K562 (cell line): ENCODE data around the gene GIMAP1. TPM values are rescaled to one million over a fixed set of nuclear protein-coding genes. Genes with fewer than 3 reads are reported as not detected.

ENCODE experiments used
- CGGBP1 ChIP-seq: fragments of 250-450 bp; sonication (Bioruptor Pico); IDR thresholded peaks from 2 replicates; pipeline ENCODE4 v1.9.0; 2021; ENCODE audit warnings: mild to moderate bottlenecking
- CREB3 ChIP-seq: fragments of 450-650 bp; conservative IDR thresholded peaks from 2 replicates; pipeline ENCODE4 v1.6.1; 2016; ENCODE audit warnings: missing genetic modification characterization, low read depth, mild to moderate bottlenecking, missing compliant biosample characterization, moderate library complexity
- HNRNPL ChIP-seq: fragments of 200-400 bp; formaldehyde crosslinking; IDR thresholded peaks from 2 replicates; pipeline ENCODE4 v1.6.1; 2017; ENCODE audit warnings: low read depth, mild to moderate bottlenecking, low read length
- KDM2B ChIP-seq: fragments of 250-450 bp; sonication (Bioruptor Pico); IDR thresholded peaks from 2 replicates; pipeline ENCODE4 v1.8.0; 2021; ENCODE audit warnings: mild to moderate bottlenecking, moderate library complexity
- MXI1 ChIP-seq: IDR thresholded peaks from 2 replicates; pipeline ENCODE4 v1.6.1; 2011; ENCODE audit warnings: low read depth, mild to moderate bottlenecking, improper control_type of control experiment, low read length
- MYC ChIP-seq, 2 experiments: fragments of 250-450 bp in 1 of 2; sonication (Bioruptor Pico) in 1 of 2; IDR thresholded peaks; 2 replicates each; pipeline versions ENCODE4 v1.5.1 to v1.6.1; 2012 to 2021; ENCODE audit warnings: low read depth in 2 of 2, borderline replicate concordance in 1 of 2, improper control_type of control experiment in 1 of 2, low read length in 1 of 2, mild to moderate bottlenecking in 1 of 2, moderate library complexity in 1 of 2
- NR4A1 ChIP-seq, 2 experiments: fragments of 250-450 bp in 1 of 2; fragments of 450-650 bp in 1 of 2; sonication (Bioruptor Pico) in 1 of 2; IDR thresholded peaks; 2 replicates each; pipeline versions ENCODE4 v1.4.0 to v1.6.1; 2016 to 2020; ENCODE audit warnings: mild to moderate bottlenecking in 2 of 2, missing compliant biosample characterization in 1 of 2, missing genetic modification characterization in 1 of 2, moderate library complexity in 1 of 2
- TCF7 ChIP-seq: sonication (generic); IDR thresholded peaks from 2 replicates; pipeline ENCODE4 v1.6.1; 2016; ENCODE audit warnings: antibody characterized with exemption, borderline replicate concordance
- TCFL5 ChIP-seq: fragments of 250-450 bp; sonication (Bioruptor Pico); conservative IDR thresholded peaks from 2 replicates; pipeline ENCODE4 v1.6.1; 2021; ENCODE audit warnings: mild to moderate bottlenecking, moderate library complexity, matching md5 sums
- ZNF589 ChIP-seq: fragments of 200-800 bp; sonication (Bioruptor generic); IDR thresholded peaks from 2 replicates; pipeline ENCODE4 v1.6.1; 2016; ENCODE audit warnings: low read depth, missing genetic modification characterization, missing compliant biosample characterization
- ZNF764 ChIP-seq: fragments of 250-450 bp; sonication (Bioruptor Pico); IDR thresholded peaks from 2 replicates; pipeline ENCODE4 v1.4.0; 2020; ENCODE audit warnings: low read depth, mild to moderate bottlenecking, moderate library complexity
- ZNF778 ChIP-seq: fragments of 450-650 bp; formaldehyde crosslinking; IDR thresholded peaks from 2 replicates; pipeline ENCODE4 v1.4.0; 2020; ENCODE audit warnings: mild to moderate bottlenecking, moderate library complexity
- polyA plus RNA-seq, 8 experiments: library from polyadenylated mRNA; depleted of rRNA in 4 of 8; stranded (reverse) in 5 of 8; unstranded in 3 of 8; fragments of >200 nt; fragmentation: Nextera tagmentation in 2 of 8; fragmentation: Illumina TruSeq in 1 of 8; extraction: Ambion mirVana in 2 of 8; extraction: Trizol in 1 of 8; gene quantifications; 2 replicates each; pipeline versions ENCODE4 v1.2.1 to v1.2.3, GENCODE V29; 2011 to 2014; ENCODE audit warnings: inconsistent platforms in 1 of 8, missing spikeins in 1 of 8
- total RNA-seq, 7 experiments: library from RNA; depleted of rRNA in 6 of 7; stranded (reverse); fragments of >200 nt in 6 of 7; fragmentation: Illumina TruSeq in 2 of 7; extraction: Trizol in 2 of 7; gene quantifications; 2 replicates each; pipeline versions ENCODE4 v1.2.1 to v1.2.3, GENCODE V29; 2011 to 2021; ENCODE audit warnings: low replicate concordance in 1 of 7
- TF ChIP-seq, protein P1 (sequence below): fragments of 450-650 bp; IDR thresholded peaks from 2 replicates; pipeline ENCODE4 v1.6.1; 2016; ENCODE audit warnings: mild to moderate bottlenecking, moderate library complexity

The GIMAP1 gene
- total and polyA plus RNA-seq, 9 of the 15 experiments (the other 6 are each of a cell fraction or from before 2014, with no cell fraction given): 0.04 to 0.13 TPM; not detected in 7

DNA sequence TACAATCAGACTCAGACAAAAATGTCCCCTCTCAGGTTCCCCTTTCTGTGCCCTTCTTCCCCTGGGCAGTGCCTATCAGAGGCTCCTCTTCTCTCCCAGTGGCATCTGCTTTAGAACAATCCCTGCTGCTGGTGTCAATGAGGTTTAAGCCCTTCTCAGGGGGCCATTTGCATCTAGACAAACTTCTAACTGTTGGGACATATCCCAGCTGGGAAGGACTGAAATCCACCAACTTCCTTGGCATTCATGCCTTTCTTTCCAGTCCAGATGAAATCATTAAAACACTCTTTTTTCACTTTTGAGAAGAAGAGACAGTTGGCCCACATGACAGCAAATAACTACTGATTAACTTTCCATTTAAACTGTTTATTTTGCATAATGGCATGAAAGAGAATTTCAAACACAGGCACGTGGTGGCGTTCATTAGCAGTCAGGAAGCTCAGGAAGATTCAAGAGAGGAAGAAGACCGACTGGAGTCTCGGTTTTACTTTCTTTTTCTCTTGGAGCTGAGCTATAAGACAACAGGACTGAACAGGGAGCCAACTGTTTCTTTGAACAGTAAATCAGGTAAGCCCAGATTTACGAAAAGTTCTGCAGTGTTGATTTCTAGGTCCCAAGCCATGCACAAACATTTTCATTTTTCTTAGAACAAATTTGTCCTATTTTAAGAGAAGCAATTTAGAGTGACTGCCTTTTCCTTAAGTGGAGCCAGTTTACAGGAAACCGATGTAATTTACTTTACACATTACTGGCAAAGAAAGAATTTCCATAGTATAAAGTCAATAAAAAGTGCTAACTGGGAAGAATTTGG is 31.0 kb upstream of the GIMAP1 start, which contains the start of gene GIMAP2 (continued):
- TF ChIP-seq, protein P1, sequence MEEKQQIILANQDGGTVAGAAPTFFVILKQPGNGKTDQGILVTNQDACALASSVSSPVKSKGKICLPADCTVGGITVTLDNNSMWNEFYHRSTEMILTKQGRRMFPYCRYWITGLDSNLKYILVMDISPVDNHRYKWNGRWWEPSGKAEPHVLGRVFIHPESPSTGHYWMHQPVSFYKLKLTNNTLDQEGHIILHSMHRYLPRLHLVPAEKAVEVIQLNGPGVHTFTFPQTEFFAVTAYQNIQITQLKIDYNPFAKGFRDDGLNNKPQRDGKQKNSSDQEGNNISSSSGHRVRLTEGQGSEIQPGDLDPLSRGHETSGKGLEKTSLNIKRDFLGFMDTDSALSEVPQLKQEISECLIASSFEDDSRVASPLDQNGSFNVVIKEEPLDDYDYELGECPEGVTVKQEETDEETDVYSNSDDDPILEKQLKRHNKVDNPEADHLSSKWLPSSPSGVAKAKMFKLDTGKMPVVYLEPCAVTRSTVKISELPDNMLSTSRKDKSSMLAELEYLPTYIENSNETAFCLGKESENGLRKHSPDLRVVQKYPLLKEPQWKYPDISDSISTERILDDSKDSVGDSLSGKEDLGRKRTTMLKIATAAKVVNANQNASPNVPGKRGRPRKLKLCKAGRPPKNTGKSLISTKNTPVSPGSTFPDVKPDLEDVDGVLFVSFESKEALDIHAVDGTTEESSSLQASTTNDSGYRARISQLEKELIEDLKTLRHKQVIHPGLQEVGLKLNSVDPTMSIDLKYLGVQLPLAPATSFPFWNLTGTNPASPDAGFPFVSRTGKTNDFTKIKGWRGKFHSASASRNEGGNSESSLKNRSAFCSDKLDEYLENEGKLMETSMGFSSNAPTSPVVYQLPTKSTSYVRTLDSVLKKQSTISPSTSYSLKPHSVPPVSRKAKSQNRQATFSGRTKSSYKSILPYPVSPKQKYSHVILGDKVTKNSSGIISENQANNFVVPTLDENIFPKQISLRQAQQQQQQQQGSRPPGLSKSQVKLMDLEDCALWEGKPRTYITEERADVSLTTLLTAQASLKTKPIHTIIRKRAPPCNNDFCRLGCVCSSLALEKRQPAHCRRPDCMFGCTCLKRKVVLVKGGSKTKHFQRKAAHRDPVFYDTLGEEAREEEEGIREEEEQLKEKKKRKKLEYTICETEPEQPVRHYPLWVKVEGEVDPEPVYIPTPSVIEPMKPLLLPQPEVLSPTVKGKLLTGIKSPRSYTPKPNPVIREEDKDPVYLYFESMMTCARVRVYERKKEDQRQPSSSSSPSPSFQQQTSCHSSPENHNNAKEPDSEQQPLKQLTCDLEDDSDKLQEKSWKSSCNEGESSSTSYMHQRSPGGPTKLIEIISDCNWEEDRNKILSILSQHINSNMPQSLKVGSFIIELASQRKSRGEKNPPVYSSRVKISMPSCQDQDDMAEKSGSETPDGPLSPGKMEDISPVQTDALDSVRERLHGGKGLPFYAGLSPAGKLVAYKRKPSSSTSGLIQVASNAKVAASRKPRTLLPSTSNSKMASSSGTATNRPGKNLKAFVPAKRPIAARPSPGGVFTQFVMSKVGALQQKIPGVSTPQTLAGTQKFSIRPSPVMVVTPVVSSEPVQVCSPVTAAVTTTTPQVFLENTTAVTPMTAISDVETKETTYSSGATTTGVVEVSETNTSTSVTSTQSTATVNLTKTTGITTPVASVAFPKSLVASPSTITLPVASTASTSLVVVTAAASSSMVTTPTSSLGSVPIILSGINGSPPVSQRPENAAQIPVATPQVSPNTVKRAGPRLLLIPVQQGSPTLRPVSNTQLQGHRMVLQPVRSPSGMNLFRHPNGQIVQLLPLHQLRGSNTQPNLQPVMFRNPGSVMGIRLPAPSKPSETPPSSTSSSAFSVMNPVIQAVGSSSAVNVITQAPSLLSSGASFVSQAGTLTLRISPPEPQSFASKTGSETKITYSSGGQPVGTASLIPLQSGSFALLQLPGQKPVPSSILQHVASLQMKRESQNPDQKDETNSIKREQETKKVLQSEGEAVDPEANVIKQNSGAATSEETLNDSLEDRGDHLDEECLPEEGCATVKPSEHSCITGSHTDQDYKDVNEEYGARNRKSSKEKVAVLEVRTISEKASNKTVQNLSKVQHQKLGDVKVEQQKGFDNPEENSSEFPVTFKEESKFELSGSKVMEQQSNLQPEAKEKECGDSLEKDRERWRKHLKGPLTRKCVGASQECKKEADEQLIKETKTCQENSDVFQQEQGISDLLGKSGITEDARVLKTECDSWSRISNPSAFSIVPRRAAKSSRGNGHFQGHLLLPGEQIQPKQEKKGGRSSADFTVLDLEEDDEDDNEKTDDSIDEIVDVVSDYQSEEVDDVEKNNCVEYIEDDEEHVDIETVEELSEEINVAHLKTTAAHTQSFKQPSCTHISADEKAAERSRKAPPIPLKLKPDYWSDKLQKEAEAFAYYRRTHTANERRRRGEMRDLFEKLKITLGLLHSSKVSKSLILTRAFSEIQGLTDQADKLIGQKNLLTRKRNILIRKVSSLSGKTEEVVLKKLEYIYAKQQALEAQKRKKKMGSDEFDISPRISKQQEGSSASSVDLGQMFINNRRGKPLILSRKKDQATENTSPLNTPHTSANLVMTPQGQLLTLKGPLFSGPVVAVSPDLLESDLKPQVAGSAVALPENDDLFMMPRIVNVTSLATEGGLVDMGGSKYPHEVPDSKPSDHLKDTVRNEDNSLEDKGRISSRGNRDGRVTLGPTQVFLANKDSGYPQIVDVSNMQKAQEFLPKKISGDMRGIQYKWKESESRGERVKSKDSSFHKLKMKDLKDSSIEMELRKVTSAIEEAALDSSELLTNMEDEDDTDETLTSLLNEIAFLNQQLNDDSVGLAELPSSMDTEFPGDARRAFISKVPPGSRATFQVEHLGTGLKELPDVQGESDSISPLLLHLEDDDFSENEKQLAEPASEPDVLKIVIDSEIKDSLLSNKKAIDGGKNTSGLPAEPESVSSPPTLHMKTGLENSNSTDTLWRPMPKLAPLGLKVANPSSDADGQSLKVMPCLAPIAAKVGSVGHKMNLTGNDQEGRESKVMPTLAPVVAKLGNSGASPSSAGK: peak; percentile 53
- no peak for TF ChIP-seq MXI1
- no peak for TF ChIP-seq ZNF778
- peak; percentile 70 for TF ChIP-seq MYC (IDR thresholded peaks at IDR 0.05; ENCODE audit: low read depth, low read length)
- no peak for TF ChIP-seq MYC (CRISPR knock-in tag; IDR thresholded peaks at IDR 0.05; ENCODE audit: borderline replicate concordance, low read depth)
- no peak for TF ChIP-seq KDM2B (CRISPR knock-in tag)
- TF ChIP-seq ZNF589 (CRISPR knock-in tag): 0 out of 2 replicates have a peak, but pooled peaks have one; percentile 52
- no peak for TF ChIP-seq TCFL5 (CRISPR knock-in tag)
- TF ChIP-seq ZNF764 (CRISPR knock-in tag): no peak
- TF ChIP-seq NR4A1 (CRISPR knock-in tag; IDR thresholded peaks at IDR 0.05): no peak
- TF ChIP-seq NR4A1 (tag; IDR thresholded peaks at IDR 0.05): 0 out of 2 replicates have a peak, but pooled peaks have one; percentile 23
- no peak for TF ChIP-seq HNRNPL
- 0 out of 2 replicates have a peak, but pooled peaks have one; percentile 39 for TF ChIP-seq CREB3
- no peak for TF ChIP-seq CGGBP1 (CRISPR knock-in tag)
- TF ChIP-seq TCF7: no peak
